CD4-positive, alpha-beta T cell (primary cell): Measurements from ENCODE around the gene CPED1. TPM values are rescaled to one million over a fixed set of nuclear protein-coding genes. Genes with fewer than 3 reads are reported as not detected.

Experiments used
- ATAC-seq: fragments of 200-7000 bp; cut with Tn5 transposase; one replicate; pipeline ENCODE4 v1.10.0; 2022; ENCODE audit warnings: mild to moderate bottlenecking; ENCODE audit not compliant: poor library complexity
- CTCF ChIA-PET: fragments of 350-600 bp; sonication (Branson Sonifier 250); formaldehyde crosslinking; loops from one replicate; lab custom pipeline; 2021; ENCODE audit warnings: antibody characterized with exemption, inconsistent platforms; lab: Charles Lee
- POLR2A ChIA-PET: fragments of 350-600 bp; sonication (Branson Sonifier 250); formaldehyde crosslinking; loops from one replicate; lab custom pipeline; 2021; ENCODE audit warnings: antibody characterized with exemption, inconsistent platforms; lab: Charles Lee
- DNase-seq, 14 experiments: peaks; one replicate each; pipeline ENCODE4 v3.0.0-alpha.2; 2013 to 2020; ENCODE audit warnings: mixed read lengths in 2 of 14
- H3K27ac ChIP-seq, 2 donors: one replicate each; pipeline versions ENCODE4 v1.5.1 to v1.7.0; 2013; ENCODE audit warnings: low read length in 2 of 2, low read depth in 1 of 2, mild to moderate bottlenecking in 1 of 2
- H3K27me3 ChIP-seq, 2 experiments: 1 replicate in 1 of 2; 2 replicates in 1 of 2; pipeline versions ENCODE4 v1.6.1 to v1.7.0; 2013; ENCODE audit warnings: low read length in 2 of 2, control low read depth in 1 of 2, mild to moderate bottlenecking in 1 of 2, moderate library complexity in 1 of 2; ENCODE audit not compliant: insufficient read depth in 2 of 2, control insufficient read depth in 1 of 2
- H3K36me3 ChIP-seq: one replicate; pipeline ENCODE4 v1.6.1; 2013; ENCODE audit warnings: low read length, control low read depth; ENCODE audit not compliant: insufficient read depth
- H3K4me1 ChIP-seq: one replicate; pipeline ENCODE4 v1.6.1; 2013; ENCODE audit warnings: low read length, control low read depth; ENCODE audit not compliant: insufficient read depth
- H3K4me3 ChIP-seq: one replicate; pipeline ENCODE4 v1.5.1; 2013; ENCODE audit warnings: mild to moderate bottlenecking, low read length, moderate library complexity
- H3K9me3 ChIP-seq, 2 experiments: 1 replicate in 1 of 2; 2 replicates in 1 of 2; pipeline versions ENCODE4 v1.6.1 to v1.7.0; 2013; ENCODE audit warnings: low read length in 2 of 2, mild to moderate bottlenecking in 2 of 2, control low read depth in 1 of 2, moderate library complexity in 1 of 2; ENCODE audit not compliant: control insufficient read depth in 1 of 2, insufficient read depth in 1 of 2
- H3K27ac Mint-ChIP-seq: one replicate; pipeline ENCODE4 v1.8.0; 2020; ENCODE audit warnings: mixed read lengths
- H3K27me3 Mint-ChIP-seq: one replicate; pipeline ENCODE4 v1.8.0; 2021; ENCODE audit warnings: mixed read lengths
- H3K36me3 Mint-ChIP-seq: one replicate; pipeline ENCODE4 v1.8.0; 2021; ENCODE audit warnings: low read depth, mixed read lengths
- H3K4me1 Mint-ChIP-seq: one replicate; pipeline ENCODE4 v1.8.0; 2021; ENCODE audit warnings: low read depth, mixed read lengths
- H3K4me3 Mint-ChIP-seq: one replicate; pipeline ENCODE4 v1.8.0; 2020; ENCODE audit warnings: mild to moderate bottlenecking, mixed read lengths
- H3K9me3 Mint-ChIP-seq: one replicate; pipeline ENCODE4 v1.8.0; 2020; ENCODE audit warnings: mixed read lengths
- intact Hi-C, 2 experiments: fragments of 100-400 bp; cut with DNase I in 1 of 2; cut with micrococcal nuclease in 1 of 2; formaldehyde crosslinking; loops; one replicate each; pipeline versions ENCODE4 v1.15.1 to v1.9.0; 2023 to 2025; cut with DNase I, micrococcal nuclease
- total RNA-seq, 174 experiments: library from RNA in 2 of 174; stranded (reverse) in 2 of 174; gene quantifications; one replicate each; pipeline ENCODE4 v1.2.3 and lab custom pipeline; 2021 to 2026
- TF ChIP-seq, protein P1 (sequence below): fragments of 200-600 bp; IDR thresholded peaks from one replicate; pipeline ENCODE4 v1.8.0; 2022; ENCODE audit warnings: antibody characterized with exemption, mild to moderate bottlenecking

CPED1 gene
- total RNA-seq, 2 experiments from 2014 or later = 0.08 to 0.19 TPM

DNA sequence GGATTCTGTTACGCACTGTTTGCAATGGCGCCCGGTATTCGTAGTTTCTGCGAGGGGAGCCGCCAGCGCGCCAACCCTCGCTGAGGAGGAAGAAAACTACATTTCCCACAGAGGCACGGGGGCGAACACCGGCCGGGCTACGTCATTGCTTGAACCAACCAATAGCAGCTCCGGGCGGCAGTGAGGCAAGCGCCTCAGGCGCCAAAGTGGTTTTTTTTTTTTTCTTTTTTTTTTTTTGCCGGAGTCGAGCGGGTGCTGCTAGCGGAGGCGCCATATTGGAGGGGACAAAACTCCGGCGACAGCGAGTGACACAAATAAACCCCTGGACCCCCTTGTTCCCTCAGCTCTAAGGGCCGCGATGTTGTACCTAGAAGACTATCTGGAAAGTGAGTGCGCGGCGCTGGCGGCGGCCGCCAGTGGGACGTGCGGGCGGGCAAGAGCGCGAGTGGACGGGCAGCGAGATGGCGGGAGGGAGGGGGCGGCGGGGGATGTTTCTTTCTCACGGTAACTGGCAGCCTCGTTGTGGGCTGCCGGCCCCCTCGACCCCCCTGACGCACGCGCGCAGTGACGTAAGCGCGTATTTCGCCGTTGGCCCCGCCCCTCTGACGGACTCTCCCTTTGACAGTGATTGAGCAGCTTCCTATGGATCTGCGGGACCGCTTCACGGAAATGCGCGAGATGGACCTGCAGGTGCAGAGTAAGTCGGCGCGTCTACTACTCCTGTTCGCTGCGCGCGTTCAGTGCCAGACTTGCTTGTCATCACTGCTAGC lies 37.8 kb upstream of the CPED1 start, which contains the start of gene ING3:
Gene ING3, plus strand, starts transcription at position 239 of the 770 bp plus-strand sequence. Its CDS starts 120 bp downstream, at position 359.
- H3K36me3 Mint-ChIP-seq = peaks cover 47% of the 10 kb centered on the region
- ChIA-PET CTCF (no interaction called here), POLR2A (interaction anchor here (0.5 to 1.9 kb wide), 18 partner anchors 9 to 155 kb away, joined by 3 to 10 read pairs (median 4); partner anchors contain the start of gene CPED1)
- ATAC-seq (peak; percentile 85), DNase-seq (peak; percentile 94 to 100 (median 98))
- Histone ChIP-seq H3K36me3 (peaks cover 24% of the 10 kb centered on the region), H3K27me3 (peaks cover 0 to 3% of the 10 kb centered on the region in 2 experiments), H3K27ac (peak within 1 kb of the TSS; percentile 96 to 98), H3K9me3 (no peaks in the 10 kb centered on the region), H3K4me1 (peaks cover 5% of the 10 kb centered on the region), H3K4me3 (peak within 1 kb of the TSS; percentile 71)
- peak within 1 kb of the TSS; percentile 96 for H3K27ac Mint-ChIP-seq
- intact Hi-C loops = loop anchor here in 1 of 2 experiments (1.0 to 5.0 kb wide), 2 partner anchors 37 to 143 kb away; no protein-coding TSS in a partner anchor
- peaks cover 9% of the 10 kb centered on the region for H3K27me3 Mint-ChIP-seq
- no peaks in the 10 kb centered on the region for H3K9me3 Mint-ChIP-seq
- TF ChIP-seq, protein P1, sequence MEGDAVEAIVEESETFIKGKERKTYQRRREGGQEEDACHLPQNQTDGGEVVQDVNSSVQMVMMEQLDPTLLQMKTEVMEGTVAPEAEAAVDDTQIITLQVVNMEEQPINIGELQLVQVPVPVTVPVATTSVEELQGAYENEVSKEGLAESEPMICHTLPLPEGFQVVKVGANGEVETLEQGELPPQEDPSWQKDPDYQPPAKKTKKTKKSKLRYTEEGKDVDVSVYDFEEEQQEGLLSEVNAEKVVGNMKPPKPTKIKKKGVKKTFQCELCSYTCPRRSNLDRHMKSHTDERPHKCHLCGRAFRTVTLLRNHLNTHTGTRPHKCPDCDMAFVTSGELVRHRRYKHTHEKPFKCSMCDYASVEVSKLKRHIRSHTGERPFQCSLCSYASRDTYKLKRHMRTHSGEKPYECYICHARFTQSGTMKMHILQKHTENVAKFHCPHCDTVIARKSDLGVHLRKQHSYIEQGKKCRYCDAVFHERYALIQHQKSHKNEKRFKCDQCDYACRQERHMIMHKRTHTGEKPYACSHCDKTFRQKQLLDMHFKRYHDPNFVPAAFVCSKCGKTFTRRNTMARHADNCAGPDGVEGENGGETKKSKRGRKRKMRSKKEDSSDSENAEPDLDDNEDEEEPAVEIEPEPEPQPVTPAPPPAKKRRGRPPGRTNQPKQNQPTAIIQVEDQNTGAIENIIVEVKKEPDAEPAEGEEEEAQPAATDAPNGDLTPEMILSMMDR = no peak
- H3K4me1 Mint-ChIP-seq = peaks cover 32% of the 10 kb centered on the region
- H3K4me3 Mint-ChIP-seq = peak within 1 kb of the TSS; percentile 98

DNA sequence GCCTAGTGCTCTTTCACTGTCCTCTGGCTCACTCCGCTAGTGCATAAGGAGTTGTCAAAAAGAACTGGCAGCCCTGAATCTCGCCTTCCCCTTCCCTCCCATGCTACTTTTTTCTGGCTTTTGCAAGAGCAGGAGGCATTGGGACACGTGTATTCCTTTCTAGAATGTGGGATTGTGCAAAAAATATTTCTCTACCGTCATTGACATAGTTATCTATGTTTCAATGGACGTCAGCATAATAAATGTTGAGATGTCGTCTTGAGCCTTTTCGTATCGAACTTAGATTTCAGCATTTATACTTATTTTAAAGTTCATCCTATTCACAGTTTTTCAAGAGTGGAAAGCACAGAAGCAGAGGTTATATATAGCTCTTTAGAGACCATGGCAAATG lies 37.2 kb upstream of the CPED1 start:
- H3K4me1 ChIP-seq = peaks cover 5% of the 10 kb centered on the region
- peak overlapping the region; percentile 96 to 98 for H3K27ac ChIP-seq
- H3K27me3 ChIP-seq = peaks cover 0 to 3% of the 10 kb centered on the region in 2 experiments
- H3K4me3 ChIP-seq = peak overlapping the region; percentile 71
- CTCF ChIA-PET = no interaction called here
- peaks cover 38% of the 10 kb centered on the region for H3K4me1 Mint-ChIP-seq
- ATAC-seq = no peak
- DNase-seq = no peak
- H3K36me3 ChIP-seq = peaks cover 30% of the 10 kb centered on the region
- H3K36me3 Mint-ChIP-seq = peaks cover 52% of the 10 kb centered on the region
- TF ChIP-seq, protein P1 = no peak
- H3K9me3 ChIP-seq = no peaks in the 10 kb centered on the region
- intact Hi-C loops = loop anchor here in 1 of 2 experiments (1.0 to 5.0 kb wide), 2 partner anchors 36 to 144 kb away; no protein-coding TSS in a partner anchor
- POLR2A ChIA-PET = interaction anchor here (0.5 to 1.9 kb wide), 10 partner anchors 9 to 148 kb away, joined by 3 to 10 read pairs (median 4); partner anchors contain the start of gene CPED1
- H3K27me3 Mint-ChIP-seq = peaks cover 9% of the 10 kb centered on the region
- peak overlapping the region; percentile 96 for H3K27ac Mint-ChIP-seq
- no peaks in the 10 kb centered on the region for H3K9me3 Mint-ChIP-seq
- H3K4me3 Mint-ChIP-seq = peak overlapping the region; percentile 98

DNA sequence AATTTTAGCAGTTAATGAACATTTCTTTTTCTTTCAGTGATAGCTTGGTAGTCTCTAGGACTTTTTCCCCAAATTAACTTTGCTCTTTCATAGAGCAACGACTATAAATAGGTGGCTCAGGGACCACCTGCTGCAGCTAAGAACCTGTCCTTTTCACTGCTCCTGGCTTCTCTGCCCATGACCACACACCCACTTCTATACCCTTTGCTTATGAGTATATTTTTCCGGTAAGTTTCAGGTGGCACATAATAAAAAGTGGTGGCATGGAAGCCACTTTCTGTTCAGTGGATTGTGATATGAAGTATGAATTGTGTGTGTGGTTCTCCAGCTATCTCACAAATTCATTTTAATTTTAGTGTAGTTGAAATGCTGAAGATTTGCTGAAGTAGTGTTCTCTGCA lies 36.7 kb upstream of the CPED1 start:
- peaks cover 0 to 3% of the 10 kb centered on the region in 2 experiments for H3K27me3 ChIP-seq
- DNase-seq = peak in 1 of 14 experiments; percentile 11
- POLR2A ChIA-PET = interaction anchor here (1.2 to 1.9 kb wide), 3 partner anchors 8 to 36 kb away, joined by 5 to 9 read pairs (median 5); partner anchors contain the start of gene CPED1
- peak overlapping the region in 1 of 2 donors; percentile 98 for H3K27ac ChIP-seq
- Mint-ChIP-seq H3K9me3 (no peaks in the 10 kb centered on the region), H3K4me3 (peak overlapping the region; percentile 98), H3K27ac (peak overlapping the region; percentile 96), H3K36me3 (peaks cover 58% of the 10 kb centered on the region), H3K4me1 (peaks cover 40% of the 10 kb centered on the region), H3K27me3 (peaks cover 9% of the 10 kb centered on the region)
- ATAC-seq = no peak
- H3K9me3 ChIP-seq = no peaks in the 10 kb centered on the region
- peaks cover 5% of the 10 kb centered on the region for H3K4me1 ChIP-seq
- intact Hi-C loops = loop anchor here in 1 of 2 experiments (1.0 to 5.0 kb wide), 2 partner anchors 35 to 145 kb away; no protein-coding TSS in a partner anchor
- CTCF ChIA-PET = no interaction called here
- H3K36me3 ChIP-seq = peaks cover 35% of the 10 kb centered on the region
- peak overlapping the region; percentile 71 for H3K4me3 ChIP-seq
- TF ChIP-seq, protein P1 = no peak
